GM19438 (cell line): ENCODE data around the gene ADCK1.
"Not testable (repeated sequence)": the region's sequence is repeated elsewhere in the genome, so short reads cannot be mapped to it uniquely, and the experiment has no call there.

Experiments used
- ATAC-seq: cut with Tn5 transposase; IDR thresholded peaks from one replicate; pipeline ENCODE4 v1.9.1; 2021; ENCODE audit warnings: low read depth; ENCODE audit not compliant: unreplicated experiment

ADCK1 gene

GRCh38 chr14:77926942-77927341 is 127.0 kb downstream of the ADCK1 start:
- ATAC-seq = no peak

GRCh38 chr14:77931441-77931840 is 131.5 kb downstream of the ADCK1 start:
- no peak for ATAC-seq

- no peak for ATAC-seq
These were observed 136.3 kb downstream of the ADCK1 start for GRCh38 chr14:77936138-77936639.

GRCh38 chr14:77947372-77947771 is 147.5 kb downstream of the ADCK1 start:
- ATAC-seq = no peak

- ATAC-seq = no peak
These were observed 150.6 kb downstream of the ADCK1 start for GRCh38 chr14:77950371-77951063.

- no peak for ATAC-seq
These were observed 156.0 kb downstream of the ADCK1 start for GRCh38 chr14:77955816-77956484.

GRCh38 chr14:77959686-77960085 is 159.8 kb downstream of the ADCK1 start:
- ATAC-seq = not testable (repeated sequence)

GRCh38 chr14:77961847-77962580 is 162.1 kb downstream of the ADCK1 start:
- no peak for ATAC-seq

GRCh38 chr14:77962731-77963520 is 163.0 kb downstream of the ADCK1 start:
- ATAC-seq = no peak

GRCh38 chr14:77964586-77964985 is 164.7 kb downstream of the ADCK1 start:
- no peak for ATAC-seq

GRCh38 chr14:77965050-77965449 is 165.1 kb downstream of the ADCK1 start:
- ATAC-seq = no peak

- peak; percentile 91 for ATAC-seq
These were observed 166.1 kb downstream of the ADCK1 start for GRCh38 chr14:77965919-77966435.

GRCh38 chr14:77967110-77967509 is 167.2 kb downstream of the ADCK1 start:
- no peak for ATAC-seq

GRCh38 chr14:77970646-77971045 is 170.7 kb downstream of the ADCK1 start:
- no peak for ATAC-seq

GRCh38 chr14:77973246-77973645 is 173.3 kb downstream of the ADCK1 start:
- no peak for ATAC-seq

GRCh38 chr14:77976591-77976990 is 176.7 kb downstream of the ADCK1 start:
- ATAC-seq = no peak

GRCh38 chr14:77979171-77979570 is 179.3 kb downstream of the ADCK1 start:
- ATAC-seq = no peak

- no peak for ATAC-seq
These were observed 179.9 kb downstream of the ADCK1 start for GRCh38 chr14:77979666-77980351.

GRCh38 chr14:77980475-77981321 is 180.8 kb downstream of the ADCK1 start:
- ATAC-seq = no peak
